ENCODE data around the gene RASGRP4. TPM values are rescaled to one million over a fixed set of nuclear protein-coding genes. Genes with fewer than 3 reads are reported as not detected.
"Not testable (repeated sequence)": the region's sequence is repeated elsewhere in the genome, so short reads cannot be mapped to it uniquely, and the experiment has no call there.

The RASGRP4 gene
- polyA plus RNA-seq, 3 donors, result 0.60 to 0.90 (median 0.81) TPM

GRCh38 chr19:38451036-38451435 lies 25.0 kb upstream of the RASGRP4 start:
- no peak for DNase-seq (ENCODE audit: low read depth in 3 of 3, low spot score in 2 of 3)

- no peak for DNase-seq (ENCODE audit: low read depth in 3 of 3, low spot score in 2 of 3)
These were observed 23.5 kb upstream of the RASGRP4 start for GRCh38 chr19:38449518-38449917.

GRCh38 chr19:38448225-38448624 lies 22.2 kb upstream of the RASGRP4 start:
- no peak for DNase-seq (ENCODE audit: low read depth in 3 of 3, low spot score in 2 of 3)

- no peak for DNase-seq (ENCODE audit: low read depth in 3 of 3, low spot score in 2 of 3)
These were observed 19.3 kb upstream of the RASGRP4 start for GRCh38 chr19:38445362-38445761.

GRCh38 chr19:38444026-38444425 lies 18.0 kb upstream of the RASGRP4 start:
- no peak for DNase-seq (ENCODE audit: low read depth in 3 of 3, low spot score in 2 of 3)

GRCh38 chr19:38443458-38443999 lies 17.5 kb upstream of the RASGRP4 start:
- DNase-seq (ENCODE audit: low read depth in 3 of 3, low spot score in 2 of 3), result no peak

GRCh38 chr19:38442736-38443135 lies 16.7 kb upstream of the RASGRP4 start:
- no peak for DNase-seq (ENCODE audit: low read depth in 3 of 3, low spot score in 2 of 3)

GRCh38 chr19:38441657-38442348 lies 15.8 kb upstream of the RASGRP4 start:
- DNase-seq (ENCODE audit: low read depth in 3 of 3, low spot score in 2 of 3), result no peak

GRCh38 chr19:38440592-38440991 lies 14.6 kb upstream of the RASGRP4 start:
- DNase-seq (ENCODE audit: low read depth in 3 of 3, low spot score in 2 of 3), result no peak

- DNase-seq (ENCODE audit: low read depth in 3 of 3, low spot score in 2 of 3), result no peak
These were observed 11.9 kb upstream of the RASGRP4 start for GRCh38 chr19:38437917-38438316.

- no peak for DNase-seq (ENCODE audit: low read depth in 3 of 3, low spot score in 2 of 3)
These were observed 11.3 kb upstream of the RASGRP4 start for GRCh38 chr19:38437295-38437694.

- no peak for DNase-seq (ENCODE audit: low read depth in 3 of 3, low spot score in 2 of 3)
These were observed 8.6 kb upstream of the RASGRP4 start for GRCh38 chr19:38434549-38435051.

- DNase-seq (ENCODE audit: low read depth in 3 of 3, low spot score in 2 of 3), result no peak
These were observed 7.3 kb upstream of the RASGRP4 start, which contains the start of gene RYR1 for GRCh38 chr19:38433268-38433733. RYR1 (plus strand) TSS chr19:38433691; CDS start chr19:38433830, 139 bp downstream.

- no peak for DNase-seq (ENCODE audit: low read depth in 3 of 3, low spot score in 2 of 3)
These were observed 4.9 kb upstream of the RASGRP4 start for GRCh38 chr19:38430931-38431330.

GRCh38 chr19:38429811-38430156 lies 3.8 kb upstream of the RASGRP4 start:
- DNase-seq (ENCODE audit: low read depth in 3 of 3, low spot score in 2 of 3), result no peak

GRCh38 chr19:38429055-38429810 lies 3.2 kb upstream of the RASGRP4 start:
- DNase-seq (ENCODE audit: low read depth in 3 of 3, low spot score in 2 of 3), result no peak

GRCh38 chr19:38427035-38427677 lies 1.1 kb upstream of the RASGRP4 start:
- not testable (repeated sequence) for DNase-seq (ENCODE audit: low read depth in 3 of 3, low spot score in 2 of 3)

GRCh38 chr19:38425222-38425809 lies 703 bp downstream of the RASGRP4 start:
- no peak for DNase-seq (ENCODE audit: low read depth in 3 of 3, low spot score in 2 of 3)

- no peak for DNase-seq (ENCODE audit: low read depth in 3 of 3, low spot score in 2 of 3)
These were observed 1.7 kb downstream of the RASGRP4 start for GRCh38 chr19:38424272-38424671.

- DNase-seq (ENCODE audit: low read depth in 3 of 3, low spot score in 2 of 3), result no peak
These were observed 3.6 kb downstream of the RASGRP4 start for GRCh38 chr19:38422438-38422837.

GRCh38 chr19:38421856-38422255 lies 4.2 kb downstream of the RASGRP4 start:
- no peak for DNase-seq (ENCODE audit: low read depth in 3 of 3, low spot score in 2 of 3)
